ENCODE data around the gene MLPH.

MLPH gene

GRCh38 chr2:237486819-237487448 is at the start of gene MLPH:
Gene MLPH (plus strand): TSS chr2:237487251. CDS start chr2:237493427, 6,176 bp downstream.
- no peak for DNase-seq (ENCODE audit: insufficient read length, low spot score)
- TF ChIP-seq CTCF (IDR thresholded peaks at IDR 0.05; ENCODE audit: insufficient read depth, missing control alignments), result no peak
- no peak for FAIRE-seq

DNA sequence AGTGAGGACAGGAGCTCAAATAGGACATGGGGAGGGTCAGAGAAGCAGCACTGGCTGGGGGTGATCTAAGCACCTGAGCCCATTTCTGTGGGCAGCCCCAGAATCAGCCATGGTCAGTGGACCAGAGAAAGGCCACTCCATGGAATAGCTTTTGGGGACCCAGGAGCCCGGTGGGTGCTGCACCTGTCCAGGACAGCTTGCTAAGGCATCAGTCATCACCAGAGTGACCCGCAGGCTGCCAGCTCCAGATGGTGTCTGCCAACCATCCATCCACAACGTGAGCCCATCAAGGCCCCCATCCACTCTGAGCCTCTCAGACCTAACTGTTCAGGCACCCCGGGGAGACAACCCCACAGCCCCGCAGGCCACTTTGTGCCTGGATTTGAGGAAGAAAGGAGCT is 49.5 kb upstream of the MLPH start:
- FAIRE-seq (no peak), DNase-seq (ENCODE audit: insufficient read length, low spot score) (no peak)
- TF ChIP-seq CTCF (IDR thresholded peaks at IDR 0.05; ENCODE audit: insufficient read depth, missing control alignments), result no peak

DNA sequence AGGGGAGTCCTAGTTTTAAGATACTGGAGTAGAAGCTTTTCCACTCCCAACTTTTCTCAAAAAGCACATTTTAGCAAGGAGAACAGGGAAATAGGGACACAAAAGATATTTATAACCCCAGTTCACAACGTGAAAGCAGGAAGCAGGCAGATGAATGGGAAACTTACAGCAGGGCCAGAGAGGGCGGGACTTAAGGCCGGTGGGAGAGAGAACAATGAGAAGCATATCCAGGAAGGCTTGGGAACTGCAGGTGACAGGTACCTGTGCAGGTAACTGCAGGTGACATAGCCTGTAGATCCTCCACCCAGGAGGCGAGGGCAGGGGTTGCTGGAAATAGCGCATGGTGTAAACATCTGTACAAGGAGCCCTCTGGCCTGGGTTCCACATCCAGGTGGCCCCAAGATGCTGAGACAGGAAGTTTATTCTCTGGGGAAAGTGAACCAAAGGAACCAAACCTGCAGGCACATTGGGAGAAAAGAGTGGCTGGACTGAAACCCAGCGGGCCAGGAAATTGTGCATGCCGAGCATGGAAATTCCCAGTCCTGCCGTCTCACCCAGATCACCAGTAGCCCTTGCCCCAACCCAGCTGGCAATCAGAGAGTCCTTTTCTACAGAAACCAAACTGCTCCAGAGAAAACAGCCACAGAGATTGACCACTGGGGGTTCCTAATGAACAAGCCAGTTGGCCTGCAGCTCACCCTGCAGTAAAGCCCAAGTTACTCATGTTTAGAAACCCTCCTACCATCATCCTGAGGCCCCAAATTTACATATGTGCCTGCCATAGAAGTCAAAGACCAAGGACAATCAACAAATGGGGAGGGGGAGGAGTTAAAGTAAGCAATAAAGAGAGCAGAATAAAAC is 48.7 kb upstream of the MLPH start:
- TF ChIP-seq CTCF (IDR thresholded peaks at IDR 0.05; ENCODE audit: insufficient read depth, missing control alignments), result no peak
- no peak for FAIRE-seq
- no peak for DNase-seq (ENCODE audit: insufficient read length, low spot score)

GRCh38 chr2:237440819-237441281 is 46.2 kb upstream of the MLPH start:
- FAIRE-seq (no peak), DNase-seq (ENCODE audit: insufficient read length, low spot score) (no peak)
- no peak for TF ChIP-seq CTCF (IDR thresholded peaks at IDR 0.05; ENCODE audit: insufficient read depth, missing control alignments)

- no peak for TF ChIP-seq CTCF (IDR thresholded peaks at IDR 0.05; ENCODE audit: insufficient read depth, missing control alignments)
- DNase-seq (ENCODE audit: insufficient read length, low spot score) (no peak), FAIRE-seq (no peak)
These were observed 45.3 kb upstream of the MLPH start for GRCh38 chr2:237441605-237442274.

DNA sequence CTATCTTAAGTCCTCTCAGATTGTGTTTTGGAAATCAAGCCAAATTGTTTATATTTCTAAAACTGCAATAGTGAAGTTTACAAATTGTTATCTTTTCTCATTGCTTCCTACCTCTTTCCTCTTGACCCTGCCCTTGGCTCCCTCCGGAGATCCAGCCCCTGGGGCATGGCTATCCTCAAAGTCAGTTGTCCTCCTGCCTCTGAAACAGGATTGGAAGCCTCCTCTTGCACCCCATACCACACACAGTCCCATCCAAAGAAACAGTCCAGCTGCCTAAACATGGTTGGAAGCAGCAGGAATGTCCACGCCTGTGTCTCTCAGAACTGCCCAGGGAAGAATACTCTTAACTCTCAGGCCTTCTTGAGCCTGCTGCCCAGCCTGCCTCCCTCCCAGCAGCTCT is 43.0 kb upstream of the MLPH start:
- DNase-seq (ENCODE audit: insufficient read length, low spot score) (no peak), FAIRE-seq (no peak)
- no peak for TF ChIP-seq CTCF (IDR thresholded peaks at IDR 0.05; ENCODE audit: insufficient read depth, missing control alignments)

Measured in D721Med (cell line).